ENCODE results near the gene SEC14L1.

GRCh38 chr17:77137111-77137510 is 3.7 kb upstream of the SEC14L1 start:
- TF ChIP-seq CTCF (IDR thresholded peaks at IDR 0.05) (no peak), POLR2A (IDR thresholded peaks at IDR 0.05) (no peak)
